HCT116 (cell line): Measurements from ENCODE around the gene KCNK10.

Source experiments
- POLR2A ChIP-seq: IDR thresholded peaks from 2 replicates; pipeline ENCODE4 v1.7.0; 2011; ENCODE audit warnings: borderline replicate concordance; ENCODE audit not compliant: insufficient read depth, insufficient read length; ENCODE audit errors: extremely low read depth
- POLR2AphosphoS5 ChIP-seq: IDR thresholded peaks from 2 replicates; pipeline ENCODE4 v1.6.1; 2011; ENCODE audit warnings: mild to moderate bottlenecking, low read depth, low read length, moderate library complexity

GRCh38 chr14:88164906-88165534, 158.0 kb downstream of the KCNK10 start:
- no peak for TF ChIP-seq POLR2A
- no peak for TF ChIP-seq POLR2AphosphoS5
